Effector memory CD4-positive, alpha-beta T cell (primary cell): ENCODE results near the gene ENDOD1.

ENCODE experiments used
- DNase-seq, 3 donors: peaks; one replicate each; pipeline ENCODE4 v3.0.0-alpha.2; 2020
- H3K27ac ChIP-seq: 2 replicates; pipeline ENCODE4 v1.7.0; 2013; ENCODE audit warnings: mild to moderate bottlenecking, low read length, moderate library complexity; ENCODE audit not compliant: insufficient read depth, poor library complexity, severe bottlenecking
- H3K27me3 ChIP-seq: replicated peaks from 2 replicates; pipeline ENCODE4 v1.7.0; 2013; ENCODE audit warnings: mild to moderate bottlenecking, low read length; ENCODE audit not compliant: insufficient read depth, control insufficient read depth, poor library complexity, severe bottlenecking
- H3K36me3 ChIP-seq: 2 replicates; pipeline ENCODE4 v1.7.0; 2013; ENCODE audit warnings: mild to moderate bottlenecking, low read length, moderate library complexity; ENCODE audit not compliant: control insufficient read depth, insufficient read depth
- H3K4me1 ChIP-seq: 2 replicates; pipeline ENCODE4 v1.7.0; 2013; ENCODE audit warnings: low read length, mild to moderate bottlenecking; ENCODE audit not compliant: control insufficient read depth, insufficient read depth, poor library complexity, severe bottlenecking
- H3K4me3 ChIP-seq: 2 replicates; pipeline ENCODE4 v1.7.0; 2013; ENCODE audit warnings: low read length, low read depth, mild to moderate bottlenecking; ENCODE audit not compliant: insufficient read depth, poor library complexity, severe bottlenecking
- H3K9me3 ChIP-seq: 2 replicates; pipeline ENCODE4 v1.7.0; 2013; ENCODE audit warnings: mild to moderate bottlenecking, low read length, moderate library complexity; ENCODE audit not compliant: control insufficient read depth

Gene ENDOD1

DNA sequence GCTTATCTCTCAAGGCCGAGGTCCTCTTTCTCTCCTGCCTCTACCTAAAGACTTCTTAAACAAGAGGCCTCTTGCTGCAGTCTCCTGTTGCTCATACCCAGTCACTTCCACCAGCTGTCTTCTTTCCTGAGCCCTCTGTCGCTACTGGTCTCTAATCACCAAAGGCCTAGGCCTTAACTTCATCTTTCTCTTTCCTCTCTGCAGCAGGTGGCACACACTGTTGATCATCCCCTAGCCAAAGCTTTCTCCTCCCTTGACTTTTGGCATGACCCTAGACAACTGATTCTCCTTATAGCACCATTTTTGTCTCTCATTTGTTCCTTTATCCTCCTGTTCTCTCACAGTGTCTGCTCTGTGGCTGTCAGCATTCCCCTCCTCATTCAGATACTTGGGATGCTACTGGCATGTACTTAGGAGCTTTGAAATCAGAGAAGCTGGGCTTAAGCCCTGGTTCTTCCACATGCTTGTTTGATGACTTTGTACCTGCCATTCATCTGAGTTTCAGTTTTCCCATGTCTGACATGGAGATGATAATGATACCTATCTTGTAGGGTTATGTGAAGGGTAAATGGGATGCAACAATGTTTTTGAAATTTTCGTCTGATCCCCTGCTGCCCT, 22.4 kb downstream of the ENDOD1 start:
- Histone ChIP-seq H3K27ac (no peak overlapping the region), H3K4me1 (no peaks in the 10 kb centered on the region), H3K4me3 (no peak overlapping the region), H3K27me3 (no peaks in the 10 kb centered on the region), H3K9me3 (no peaks in the 10 kb centered on the region), H3K36me3 (peaks cover 7% of the 10 kb centered on the region)
- DNase-seq = no peak

DNA sequence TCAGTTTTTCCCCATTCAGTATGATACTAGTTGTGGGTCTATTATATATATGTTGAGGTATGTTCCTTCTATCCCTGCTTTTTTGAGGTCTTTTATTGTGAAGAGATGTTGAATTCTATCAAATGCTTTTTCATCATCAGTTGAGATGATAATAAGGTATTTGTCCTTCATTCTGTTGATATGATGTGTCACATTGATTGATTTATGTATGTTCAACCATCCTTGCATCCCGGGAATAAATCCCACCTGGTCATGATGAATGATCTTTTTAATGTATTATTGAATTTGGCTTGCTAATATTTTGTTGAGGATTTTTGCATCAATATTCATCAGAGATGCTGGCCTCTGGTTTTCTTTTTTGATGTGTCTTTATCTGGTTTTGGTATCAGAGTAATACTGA, 26.0 kb downstream of the ENDOD1 start:
- no peaks in the 10 kb centered on the region for H3K36me3 ChIP-seq
- H3K27ac ChIP-seq = no peak overlapping the region
- no peak for DNase-seq
- no peaks in the 10 kb centered on the region for H3K9me3 ChIP-seq
- H3K27me3 ChIP-seq = no peaks in the 10 kb centered on the region
- no peaks in the 10 kb centered on the region for H3K4me1 ChIP-seq
- H3K4me3 ChIP-seq = no peak overlapping the region

DNA sequence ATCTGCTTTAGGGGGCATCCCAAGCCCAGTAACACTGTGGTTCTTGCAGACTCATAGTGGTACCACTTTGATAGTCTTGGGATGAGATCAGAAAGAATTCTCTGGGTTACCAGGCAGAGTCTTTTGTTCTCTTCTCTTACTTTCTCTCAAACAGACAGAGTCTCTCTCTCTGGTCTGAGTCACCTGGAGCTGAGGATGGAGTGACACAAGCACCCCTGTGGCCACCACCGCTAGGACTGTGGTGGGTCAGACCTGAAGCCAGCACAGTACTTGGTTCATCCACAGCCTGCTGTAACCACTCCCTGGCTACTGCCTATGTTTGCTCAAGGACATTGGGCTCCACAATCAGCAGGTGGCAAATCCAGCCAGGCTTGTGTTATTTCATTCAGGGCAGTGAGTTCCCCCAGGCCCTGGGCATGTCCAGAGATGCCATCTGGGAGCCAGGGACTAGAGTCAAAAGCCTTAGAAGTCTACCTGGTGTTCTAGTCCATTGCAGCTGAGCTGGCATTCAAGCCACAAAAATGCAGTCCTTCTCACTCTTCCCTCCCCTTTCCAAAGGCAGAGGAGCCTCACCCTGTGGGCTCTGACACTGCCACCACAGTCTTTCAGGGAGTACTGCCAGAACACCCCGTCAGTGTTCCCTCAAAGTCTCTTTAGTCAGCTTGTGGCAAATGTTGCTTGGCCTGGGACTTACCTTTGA, 29.9 kb downstream of the ENDOD1 start:
- no peaks in the 10 kb centered on the region for H3K4me1 ChIP-seq
- no peaks in the 10 kb centered on the region for H3K36me3 ChIP-seq
- DNase-seq = no peak
- H3K27ac ChIP-seq = no peak overlapping the region
- no peak overlapping the region for H3K4me3 ChIP-seq
- H3K27me3 ChIP-seq = no peaks in the 10 kb centered on the region
- no peaks in the 10 kb centered on the region for H3K9me3 ChIP-seq

DNA sequence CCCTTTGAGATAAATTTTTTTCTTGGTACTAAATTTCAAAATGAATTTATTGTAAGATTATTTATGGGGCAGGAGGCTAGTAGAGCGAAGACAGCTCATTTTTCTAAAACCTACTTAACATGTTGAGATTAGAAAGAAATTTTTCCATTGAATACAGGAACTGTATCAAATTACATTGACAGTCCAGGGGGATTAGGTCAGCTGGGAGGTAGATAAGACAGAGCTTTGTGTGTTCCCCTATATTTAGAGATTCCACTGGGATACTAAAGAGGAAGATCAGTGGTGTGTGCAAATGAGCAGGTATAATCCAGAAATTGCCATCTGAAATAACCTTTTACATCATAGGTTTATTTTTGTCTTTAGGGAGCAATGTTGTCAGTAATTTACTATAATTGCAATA, 32.1 kb downstream of the ENDOD1 start:
- Histone ChIP-seq H3K36me3 (no peaks in the 10 kb centered on the region), H3K4me3 (no peak overlapping the region), H3K4me1 (no peaks in the 10 kb centered on the region), H3K9me3 (no peaks in the 10 kb centered on the region), H3K27ac (no peak overlapping the region), H3K27me3 (no peaks in the 10 kb centered on the region)
- DNase-seq = no peak

DNA sequence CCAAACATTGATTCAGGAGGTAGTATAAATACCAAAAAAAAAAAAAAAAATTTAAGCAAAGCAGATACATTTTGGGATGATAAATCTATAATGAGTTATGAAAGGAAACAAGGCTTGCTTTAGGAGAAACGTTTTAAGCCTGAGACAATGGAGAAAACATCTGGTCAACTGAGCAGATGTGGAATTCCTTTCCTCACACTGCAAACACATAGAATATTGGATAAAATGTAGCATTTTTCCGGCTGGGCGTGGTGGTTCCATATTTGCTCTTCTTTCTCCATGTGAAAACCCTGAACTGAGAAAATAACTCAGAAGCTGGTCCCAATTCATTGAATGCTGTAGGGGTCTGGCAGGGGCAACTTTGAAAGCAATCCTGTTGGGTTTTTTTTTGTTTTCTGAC, 33.9 kb downstream of the ENDOD1 start:
- no peaks in the 10 kb centered on the region for H3K4me1 ChIP-seq
- peaks cover 4% of the 10 kb centered on the region for H3K36me3 ChIP-seq
- no peaks in the 10 kb centered on the region for H3K27me3 ChIP-seq
- no peak for DNase-seq
- no peaks in the 10 kb centered on the region for H3K9me3 ChIP-seq
- no peak overlapping the region for H3K27ac ChIP-seq
- H3K4me3 ChIP-seq = no peak overlapping the region

DNA sequence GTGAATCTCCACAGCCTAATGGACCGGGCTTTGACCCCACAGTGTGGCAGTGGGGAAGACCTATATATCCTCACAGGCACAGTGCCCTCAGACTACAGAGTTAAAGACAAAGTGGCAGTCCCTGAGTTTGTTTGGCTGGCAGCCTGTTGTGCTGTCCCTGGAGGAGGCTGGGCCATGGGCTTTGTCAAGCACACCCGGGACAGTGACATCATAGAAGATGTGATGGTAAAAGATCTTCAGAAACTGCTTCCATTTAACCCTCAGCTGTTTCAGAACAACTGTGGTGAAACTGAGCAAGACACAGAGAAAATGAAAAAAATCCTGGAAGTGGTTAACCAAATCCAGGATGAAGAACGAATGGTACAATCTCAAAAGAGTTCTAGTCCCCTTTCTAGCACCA, 39.0 kb downstream of the ENDOD1 start:
- no peak overlapping the region for H3K27ac ChIP-seq
- H3K27me3 ChIP-seq = no peaks in the 10 kb centered on the region
- no peak for DNase-seq
- H3K4me3 ChIP-seq = no peak overlapping the region
- peaks cover 9% of the 10 kb centered on the region for H3K36me3 ChIP-seq
- no peaks in the 10 kb centered on the region for H3K9me3 ChIP-seq
- no peaks in the 10 kb centered on the region for H3K4me1 ChIP-seq

DNA sequence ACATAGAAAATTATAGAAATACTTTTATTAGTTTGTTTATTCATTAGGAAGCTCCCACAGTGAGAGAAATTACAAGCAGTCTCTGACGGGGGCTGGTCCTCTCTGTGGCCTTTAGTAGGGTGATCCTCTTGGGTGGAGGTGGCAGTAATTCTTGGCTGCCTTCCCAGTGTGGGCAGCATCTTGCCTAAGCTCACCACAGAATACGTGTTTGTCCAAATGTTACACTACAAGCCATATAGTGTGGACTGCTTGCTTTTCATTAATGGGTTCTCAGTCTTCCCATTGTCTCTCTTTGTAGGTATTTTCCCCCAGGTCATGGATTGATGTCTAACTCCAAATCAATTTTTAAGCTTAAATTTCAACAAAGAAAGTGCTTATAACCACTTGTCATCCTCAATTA, 43.3 kb downstream of the ENDOD1 start:
- Histone ChIP-seq H3K36me3 (peaks cover 9% of the 10 kb centered on the region), H3K9me3 (no peaks in the 10 kb centered on the region), H3K4me3 (no peak overlapping the region), H3K4me1 (no peaks in the 10 kb centered on the region), H3K27me3 (no peaks in the 10 kb centered on the region), H3K27ac (no peak overlapping the region)
- no peak for DNase-seq

DNA sequence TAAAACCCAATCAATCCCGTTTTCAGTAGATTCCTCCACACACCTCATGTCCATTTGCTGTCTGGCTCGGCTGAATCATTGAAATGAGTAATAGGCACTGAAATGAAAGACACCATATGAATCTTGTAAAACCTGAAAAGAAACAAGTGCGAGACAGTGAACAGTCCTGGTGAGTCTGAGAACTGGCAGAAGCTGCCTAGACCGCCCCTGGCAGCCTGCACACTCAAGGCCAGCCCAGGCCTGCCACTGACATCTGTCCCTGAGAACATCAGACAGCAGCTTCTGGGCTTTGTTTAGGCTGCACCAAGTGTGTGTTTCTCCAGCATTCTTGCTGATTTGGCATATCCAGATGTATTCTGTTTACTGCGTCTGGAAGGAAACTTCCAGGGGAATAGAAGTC, 44.8 kb downstream of the ENDOD1 start:
- no peak for DNase-seq
- Histone ChIP-seq H3K27me3 (no peaks in the 10 kb centered on the region), H3K4me3 (no peak overlapping the region), H3K27ac (no peak overlapping the region), H3K9me3 (no peaks in the 10 kb centered on the region), H3K4me1 (no peaks in the 10 kb centered on the region), H3K36me3 (no peaks in the 10 kb centered on the region)

DNA sequence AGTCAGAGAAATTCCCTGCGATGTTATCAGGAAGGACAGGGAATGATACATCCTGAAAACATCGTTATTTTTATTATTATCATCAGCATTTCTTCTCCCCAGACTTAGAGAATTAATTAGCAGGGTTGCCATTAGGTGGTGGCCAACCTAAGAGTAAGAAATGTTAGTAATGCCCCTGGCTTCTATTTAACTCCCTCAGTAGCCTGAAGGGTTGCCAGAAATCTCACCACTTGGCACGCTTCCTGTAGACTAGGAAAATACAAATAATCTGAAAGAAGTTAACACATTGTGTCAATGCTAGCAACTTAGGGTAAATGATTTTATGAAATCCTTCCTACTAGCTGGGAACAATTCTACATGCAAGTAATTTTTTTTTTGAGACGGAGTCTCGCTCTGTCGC, 45.5 kb downstream of the ENDOD1 start:
- Histone ChIP-seq H3K4me1 (no peaks in the 10 kb centered on the region), H3K36me3 (no peaks in the 10 kb centered on the region), H3K27ac (no peak overlapping the region), H3K9me3 (no peaks in the 10 kb centered on the region), H3K27me3 (no peaks in the 10 kb centered on the region), H3K4me3 (no peak overlapping the region)
- DNase-seq = no peak

DNA sequence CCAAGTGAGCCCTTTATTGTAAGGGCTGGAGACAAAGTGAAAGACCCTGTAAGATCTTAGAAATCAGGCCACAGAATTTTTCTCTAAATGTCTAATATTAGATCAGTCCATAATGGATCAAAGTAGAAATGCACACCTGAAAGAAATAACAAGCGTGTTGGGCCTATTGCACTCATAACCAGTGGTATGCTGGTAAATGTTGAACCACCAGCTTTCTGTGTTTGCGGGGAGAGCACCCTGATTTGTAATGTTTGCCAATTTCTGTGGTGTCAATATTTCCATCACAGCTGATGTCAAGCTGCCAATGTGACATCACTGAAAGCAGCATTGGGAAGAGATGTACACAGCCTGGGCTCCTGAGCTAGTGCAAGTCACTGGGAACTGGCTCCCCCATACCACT, 46.2 kb downstream of the ENDOD1 start:
- H3K27me3 ChIP-seq = no peaks in the 10 kb centered on the region
- H3K9me3 ChIP-seq = no peaks in the 10 kb centered on the region
- no peaks in the 10 kb centered on the region for H3K36me3 ChIP-seq
- no peak for DNase-seq
- H3K27ac ChIP-seq = no peak overlapping the region
- H3K4me1 ChIP-seq = no peaks in the 10 kb centered on the region
- no peak overlapping the region for H3K4me3 ChIP-seq
